ENCODE results near the gene CREB5. TPM values are rescaled to one million over a fixed set of nuclear protein-coding genes. Genes with fewer than 3 reads are reported as not detected.

The CREB5 gene
- total RNA-seq, 1 experiment from 2014 or later = 19.2 TPM

- no TSS peak for BruUV-seq (replicated peaks)
- H3K36me3 Mint-ChIP-seq (ENCODE audit: insufficient read depth, unreplicated experiment) = no peaks in the 10 kb centered on the region
- no peaks in the 10 kb centered on the region for H3K27me3 Mint-ChIP-seq (ENCODE audit: unreplicated experiment)
- DNase-seq = no peak
- no peak for TF ChIP-seq CTCF (IDR thresholded peaks at IDR 0.05; ENCODE audit: unreplicated experiment)
- H3K4me1 Mint-ChIP-seq (ENCODE audit: low read depth, unreplicated experiment) = peaks cover 16% of the 10 kb centered on the region
- CTCF ChIA-PET = interaction anchor here (0.7 kb wide), 1 partner anchor 10 kb away, joined by 3 read pairs; no protein-coding TSS in a partner anchor
- intact Hi-C loops (cut with micrococcal nuclease; ENCODE audit: unreplicated experiment) = no loop called here
- H3K9me3 Mint-ChIP-seq (ENCODE audit: low read depth, unreplicated experiment) = no peaks in the 10 kb centered on the region
- no peak overlapping the region for H3K27ac Mint-ChIP-seq (ENCODE audit: unreplicated experiment)
- no peak overlapping the region for H3K4me3 Mint-ChIP-seq (ENCODE audit: low read depth, unreplicated experiment)
These were observed 40.4 kb downstream of the CREB5 start for GRCh38 chr7:28452681-28453080.

GRCh38 chr7:28455486-28455885 is 43.2 kb downstream of the CREB5 start:
- H3K4me3 Mint-ChIP-seq (ENCODE audit: low read depth, unreplicated experiment) = no peak overlapping the region
- no peak overlapping the region for H3K27ac Mint-ChIP-seq (ENCODE audit: unreplicated experiment)
- no peaks in the 10 kb centered on the region for H3K9me3 Mint-ChIP-seq (ENCODE audit: low read depth, unreplicated experiment)
- no peak for DNase-seq
- CTCF ChIA-PET = interaction anchor here (0.6 to 1.5 kb wide), 4 partner anchors 9 to 117 kb away, joined by 3 to 5 read pairs (median 5); no protein-coding TSS in a partner anchor
- peaks cover 16% of the 10 kb centered on the region for H3K4me1 Mint-ChIP-seq (ENCODE audit: low read depth, unreplicated experiment)
- H3K36me3 Mint-ChIP-seq (ENCODE audit: insufficient read depth, unreplicated experiment) = no peaks in the 10 kb centered on the region
- no TSS peak for BruUV-seq (replicated peaks)
- no peaks in the 10 kb centered on the region for H3K27me3 Mint-ChIP-seq (ENCODE audit: unreplicated experiment)
- no peak for TF ChIP-seq CTCF (IDR thresholded peaks at IDR 0.05; ENCODE audit: unreplicated experiment)
- intact Hi-C loops (cut with micrococcal nuclease; ENCODE audit: unreplicated experiment) = no loop called here

GRCh38 chr7:28456044-28456443 is 43.7 kb downstream of the CREB5 start:
- CTCF ChIA-PET = interaction anchor here (0.6 kb wide), 2 partner anchors 10 to 117 kb away, joined by 5 read pairs; no protein-coding TSS in a partner anchor
- Mint-ChIP-seq H3K4me3 (ENCODE audit: low read depth, unreplicated experiment) (no peak overlapping the region), H3K9me3 (ENCODE audit: low read depth, unreplicated experiment) (no peaks in the 10 kb centered on the region), H3K4me1 (ENCODE audit: low read depth, unreplicated experiment) (peaks cover 16% of the 10 kb centered on the region), H3K27ac (ENCODE audit: unreplicated experiment) (no peak overlapping the region), H3K27me3 (ENCODE audit: unreplicated experiment) (no peaks in the 10 kb centered on the region), H3K36me3 (ENCODE audit: insufficient read depth, unreplicated experiment) (no peaks in the 10 kb centered on the region)
- no peak for DNase-seq
- TF ChIP-seq CTCF (IDR thresholded peaks at IDR 0.05; ENCODE audit: unreplicated experiment) = no peak
- intact Hi-C loops (cut with micrococcal nuclease; ENCODE audit: unreplicated experiment) = no loop called here
- BruUV-seq (replicated peaks) = no TSS peak

- Mint-ChIP-seq H3K4me3 (ENCODE audit: low read depth, unreplicated experiment) (no peak overlapping the region), H3K36me3 (ENCODE audit: insufficient read depth, unreplicated experiment) (no peaks in the 10 kb centered on the region), H3K27me3 (ENCODE audit: unreplicated experiment) (no peaks in the 10 kb centered on the region), H3K9me3 (ENCODE audit: low read depth, unreplicated experiment) (no peaks in the 10 kb centered on the region), H3K4me1 (ENCODE audit: low read depth, unreplicated experiment) (peaks cover 16% of the 10 kb centered on the region), H3K27ac (ENCODE audit: unreplicated experiment) (no peak overlapping the region)
- intact Hi-C loops (cut with micrococcal nuclease; ENCODE audit: unreplicated experiment) = no loop called here
- DNase-seq = no peak
- CTCF ChIA-PET = no interaction called here
- TF ChIP-seq CTCF (IDR thresholded peaks at IDR 0.05; ENCODE audit: unreplicated experiment) = no peak
- no TSS peak for BruUV-seq (replicated peaks)
These were observed 46.4 kb downstream of the CREB5 start for GRCh38 chr7:28458732-28459131.

Data from Calu3 (cell line).